Measurements from ENCODE around the gene RNF224.

Gene RNF224

GRCh38 chr9:137179761-137180160, 47.5 kb upstream of the RNF224 start:
- H3K4me3 ChIP-seq (ENCODE audit: insufficient read depth, low read length, poor library complexity, severe bottlenecking), result no peak overlapping the region
- no peaks in the 10 kb centered on the region for H3K79me2 ChIP-seq (ENCODE audit: insufficient read depth, low read length)
- H2AFZ ChIP-seq (ENCODE audit: low read depth, low read length, severe bottlenecking), result no peak overlapping the region
- H3K36me3 ChIP-seq (ENCODE audit: low read length), result no peaks in the 10 kb centered on the region
- H3F3A ChIP-seq (ENCODE audit: insufficient read depth), result no peaks in the 10 kb centered on the region
- H4K20me1 ChIP-seq (ENCODE audit: low read depth, low read length), result no peaks in the 10 kb centered on the region
- H3K27ac ChIP-seq (ENCODE audit: low read depth, low read length), result no peak overlapping the region
- H3K9me2 ChIP-seq (replicated peaks; ENCODE audit: insufficient read depth, low read length), result no peaks in the 10 kb centered on the region
- TF ChIP-seq, protein P1, sequence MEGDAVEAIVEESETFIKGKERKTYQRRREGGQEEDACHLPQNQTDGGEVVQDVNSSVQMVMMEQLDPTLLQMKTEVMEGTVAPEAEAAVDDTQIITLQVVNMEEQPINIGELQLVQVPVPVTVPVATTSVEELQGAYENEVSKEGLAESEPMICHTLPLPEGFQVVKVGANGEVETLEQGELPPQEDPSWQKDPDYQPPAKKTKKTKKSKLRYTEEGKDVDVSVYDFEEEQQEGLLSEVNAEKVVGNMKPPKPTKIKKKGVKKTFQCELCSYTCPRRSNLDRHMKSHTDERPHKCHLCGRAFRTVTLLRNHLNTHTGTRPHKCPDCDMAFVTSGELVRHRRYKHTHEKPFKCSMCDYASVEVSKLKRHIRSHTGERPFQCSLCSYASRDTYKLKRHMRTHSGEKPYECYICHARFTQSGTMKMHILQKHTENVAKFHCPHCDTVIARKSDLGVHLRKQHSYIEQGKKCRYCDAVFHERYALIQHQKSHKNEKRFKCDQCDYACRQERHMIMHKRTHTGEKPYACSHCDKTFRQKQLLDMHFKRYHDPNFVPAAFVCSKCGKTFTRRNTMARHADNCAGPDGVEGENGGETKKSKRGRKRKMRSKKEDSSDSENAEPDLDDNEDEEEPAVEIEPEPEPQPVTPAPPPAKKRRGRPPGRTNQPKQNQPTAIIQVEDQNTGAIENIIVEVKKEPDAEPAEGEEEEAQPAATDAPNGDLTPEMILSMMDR (IDR thresholded peaks at IDR 0.05; ENCODE audit: insufficient read depth, low read length, poor library complexity, severe bottlenecking), result no peak
- no peak for TF ChIP-seq EZH2phosphoT487 (conservative IDR thresholded peaks at IDR 0.05; ENCODE audit: low read length)
- no peaks in the 10 kb centered on the region for H3K27me3 ChIP-seq (ENCODE audit: low read length)
- no peak overlapping the region for H3K9ac ChIP-seq (ENCODE audit: low read length)
- H3K9me3 ChIP-seq (ENCODE audit: insufficient read depth, low read length), result no peaks in the 10 kb centered on the region
- H3K4me2 ChIP-seq (ENCODE audit: low read depth, low read length, poor library complexity, severe bottlenecking), result no peak overlapping the region

GRCh38 chr9:137180491-137180890, 46.8 kb upstream of the RNF224 start:
- no peaks in the 10 kb centered on the region for H3K36me3 ChIP-seq (ENCODE audit: low read length)
- H3K27me3 ChIP-seq (ENCODE audit: low read length), result no peaks in the 10 kb centered on the region
- H3F3A ChIP-seq (ENCODE audit: insufficient read depth), result no peaks in the 10 kb centered on the region
- no peak overlapping the region for H3K4me3 ChIP-seq (ENCODE audit: insufficient read depth, low read length, poor library complexity, severe bottlenecking)
- no peak for TF ChIP-seq EZH2phosphoT487 (conservative IDR thresholded peaks at IDR 0.05; ENCODE audit: low read length)
- TF ChIP-seq, protein P1 (IDR thresholded peaks at IDR 0.05; ENCODE audit: insufficient read depth, low read length, poor library complexity, severe bottlenecking), result no peak
- no peak overlapping the region for H3K27ac ChIP-seq (ENCODE audit: low read depth, low read length)
- no peaks in the 10 kb centered on the region for H4K20me1 ChIP-seq (ENCODE audit: low read depth, low read length)
- H3K9me3 ChIP-seq (ENCODE audit: insufficient read depth, low read length), result no peaks in the 10 kb centered on the region
- H2AFZ ChIP-seq (ENCODE audit: low read depth, low read length, severe bottlenecking), result no peak overlapping the region
- no peak overlapping the region for H3K9ac ChIP-seq (ENCODE audit: low read length)
- no peaks in the 10 kb centered on the region for H3K79me2 ChIP-seq (ENCODE audit: insufficient read depth, low read length)
- no peak overlapping the region for H3K4me2 ChIP-seq (ENCODE audit: low read depth, low read length, poor library complexity, severe bottlenecking)
- no peaks in the 10 kb centered on the region for H3K9me2 ChIP-seq (replicated peaks; ENCODE audit: insufficient read depth, low read length)

GRCh38 chr9:137181680-137182079, 45.6 kb upstream of the RNF224 start:
- Histone ChIP-seq H3F3A (ENCODE audit: insufficient read depth) (no peaks in the 10 kb centered on the region), H3K36me3 (ENCODE audit: low read length) (no peaks in the 10 kb centered on the region), H2AFZ (ENCODE audit: low read depth, low read length, severe bottlenecking) (no peak overlapping the region), H3K27me3 (ENCODE audit: low read length) (no peaks in the 10 kb centered on the region), H3K4me2 (ENCODE audit: low read depth, low read length, poor library complexity, severe bottlenecking) (no peak overlapping the region), H3K9me2 (replicated peaks; ENCODE audit: insufficient read depth, low read length) (no peaks in the 10 kb centered on the region), H3K4me3 (ENCODE audit: insufficient read depth, low read length, poor library complexity, severe bottlenecking) (no peak overlapping the region), H4K20me1 (ENCODE audit: low read depth, low read length) (no peaks in the 10 kb centered on the region), H3K9me3 (ENCODE audit: insufficient read depth, low read length) (no peaks in the 10 kb centered on the region), H3K79me2 (ENCODE audit: insufficient read depth, low read length) (no peaks in the 10 kb centered on the region), H3K27ac (ENCODE audit: low read depth, low read length) (no peak overlapping the region), H3K9ac (ENCODE audit: low read length) (no peak overlapping the region)
- TF ChIP-seq, protein P1 (IDR thresholded peaks at IDR 0.05; ENCODE audit: insufficient read depth, low read length, poor library complexity, severe bottlenecking), result no peak
- no peak for TF ChIP-seq EZH2phosphoT487 (conservative IDR thresholded peaks at IDR 0.05; ENCODE audit: low read length)

Measured in SU-DHL-6 (cell line).